H9 (cell line): ENCODE data around the gene FAM13A. TPM values are rescaled to one million over a fixed set of nuclear protein-coding genes. Genes with fewer than 3 reads are reported as not detected.

Source experiments
- DNase-seq: peaks from one replicate; pipeline ENCODE4 v3.0.0-alpha.2; 2017
- H2AFZ ChIP-seq: one replicate; pipeline ENCODE4 v1.6.1; 2013; ENCODE audit warnings: mild to moderate bottlenecking, low read length, control low read depth, moderate library complexity
- H2AK5ac ChIP-seq: 2 replicates; pipeline ENCODE4 v1.6.1; 2013; ENCODE audit warnings: low read length, control low read depth, mixed read lengths; ENCODE audit not compliant: insufficient read length
- H2BK120ac ChIP-seq: one replicate; pipeline ENCODE4 v1.6.1; 2013; ENCODE audit warnings: low read depth, mild to moderate bottlenecking, low read length, control low read depth, inconsistent platforms; ENCODE audit not compliant: poor library complexity, severe bottlenecking
- H2BK12ac ChIP-seq: 2 replicates; pipeline ENCODE4 v1.6.1; 2013; ENCODE audit warnings: low read length, control low read depth, mixed read lengths, low read depth; ENCODE audit not compliant: insufficient read length
- H2BK15ac ChIP-seq: 2 replicates; pipeline ENCODE4 v1.6.1; 2013; ENCODE audit warnings: low read depth, low read length, control low read depth
- H2BK20ac ChIP-seq: one replicate; pipeline ENCODE4 v1.6.1; 2013; ENCODE audit warnings: low read depth, mild to moderate bottlenecking, low read length, control low read depth, inconsistent platforms; ENCODE audit not compliant: poor library complexity, severe bottlenecking
- H2BK5ac ChIP-seq: 2 replicates; pipeline ENCODE4 v1.6.1; 2013; ENCODE audit warnings: low read length, control low read depth, mixed read lengths; ENCODE audit not compliant: insufficient read length
- H3K14ac ChIP-seq: 2 replicates; pipeline ENCODE4 v1.6.1; 2013; ENCODE audit warnings: low read length, control low read depth; ENCODE audit not compliant: insufficient read depth
- H3K18ac ChIP-seq: 2 replicates; pipeline ENCODE4 v1.6.1; 2013; ENCODE audit warnings: low read depth, mild to moderate bottlenecking, mixed read lengths, low read length, control low read depth; ENCODE audit not compliant: insufficient read length
- H3K23ac ChIP-seq: 2 replicates; pipeline ENCODE4 v1.6.1; 2013; ENCODE audit warnings: low read length, control low read depth, mixed read lengths, low read depth; ENCODE audit not compliant: insufficient read length
- H3K23me2 ChIP-seq: 2 replicates; pipeline ENCODE4 v1.6.1; 2013; ENCODE audit warnings: low read depth, mild to moderate bottlenecking, mixed read lengths, low read length, control low read depth; ENCODE audit not compliant: insufficient read length, poor library complexity, severe bottlenecking
- H3K27ac ChIP-seq: 2 replicates; pipeline ENCODE4 v1.5.1; 2013; ENCODE audit warnings: low read length, control low read depth, mixed read lengths, low read depth; ENCODE audit not compliant: insufficient read length
- H3K27me3 ChIP-seq: 2 replicates; pipeline ENCODE4 v1.6.1; 2013; ENCODE audit warnings: low read length, control low read depth, inconsistent platforms; ENCODE audit not compliant: insufficient read depth
- H3K4ac ChIP-seq: 2 replicates; pipeline ENCODE4 v1.6.1; 2013; ENCODE audit warnings: low read depth, mild to moderate bottlenecking, control low read depth, inconsistent platforms, low read length, moderate library complexity
- H3K4me1 ChIP-seq: 2 replicates; pipeline ENCODE4 v1.6.1; 2013; ENCODE audit warnings: low read length, control low read depth, inconsistent platforms; ENCODE audit not compliant: insufficient read depth
- H3K4me2 ChIP-seq: 2 replicates; pipeline ENCODE4 v1.6.1; 2013; ENCODE audit warnings: low read length, control low read depth, mixed read lengths; ENCODE audit not compliant: insufficient read length, insufficient read depth
- H3K56ac ChIP-seq: 2 replicates; pipeline ENCODE4 v1.6.1; 2013; ENCODE audit warnings: low read depth, mild to moderate bottlenecking, mixed read lengths, low read length, control low read depth; ENCODE audit not compliant: insufficient read length
- H3K79me1 ChIP-seq: 2 replicates; pipeline ENCODE4 v1.6.1; 2013; ENCODE audit warnings: low read depth, mild to moderate bottlenecking, moderate library complexity, low read length, control low read depth, inconsistent platforms; ENCODE audit not compliant: insufficient read depth, poor library complexity, severe bottlenecking
- H3K79me2 ChIP-seq: 2 replicates; pipeline ENCODE4 v1.6.1; 2013; ENCODE audit warnings: low read length, control low read depth, inconsistent platforms; ENCODE audit not compliant: insufficient read depth
- H3K9ac ChIP-seq: 2 replicates; pipeline ENCODE4 v1.6.1; 2013; ENCODE audit warnings: low read length, control low read depth, mixed read lengths; ENCODE audit not compliant: insufficient read length; ENCODE audit errors: extremely low read depth
- H3K9me3 ChIP-seq: one replicate; pipeline ENCODE4 v1.6.1; 2013; ENCODE audit warnings: low read depth, low read length, inconsistent platforms; ENCODE audit not compliant: control insufficient read depth
- H3T11ph ChIP-seq: one replicate; pipeline ENCODE4 v1.6.1; 2013; ENCODE audit warnings: mild to moderate bottlenecking, low read length, control low read depth, inconsistent platforms
- H4K20me1 ChIP-seq: one replicate; pipeline ENCODE4 v1.6.1; 2013; ENCODE audit not compliant: control insufficient read depth, insufficient read length, insufficient read depth
- H4K5ac ChIP-seq: 2 replicates; pipeline ENCODE4 v1.6.1; 2013; ENCODE audit warnings: low read depth, mild to moderate bottlenecking, mixed read lengths, low read length, control low read depth; ENCODE audit not compliant: insufficient read length
- H4K8ac ChIP-seq: replicated peaks from 2 replicates; pipeline ENCODE4 v1.6.1; 2013; ENCODE audit warnings: low read length, control low read depth, mixed read lengths, low read depth; ENCODE audit not compliant: insufficient read length
- H4K91ac ChIP-seq: 2 replicates; pipeline ENCODE4 v1.6.1; 2013; ENCODE audit warnings: low read depth, mild to moderate bottlenecking, moderate library complexity, mixed read lengths, low read length, control low read depth; ENCODE audit not compliant: insufficient read length
- H3K27ac Mint-ChIP-seq, 3 experiments: 2 replicates in 2 of 3; 3 replicates in 1 of 3; pipeline ENCODE4 v1.8.0; 2020 to 2021; ENCODE audit warnings: mixed read lengths in 3 of 3, mild to moderate bottlenecking in 1 of 3, moderate library complexity in 1 of 3
- H3K27me3 Mint-ChIP-seq: 2 replicates; pipeline ENCODE4 v1.8.0; 2021; ENCODE audit warnings: low read depth, mild to moderate bottlenecking, moderate library complexity, mixed read lengths
- H3K36me3 Mint-ChIP-seq, 3 experiments: 2 replicates in 2 of 3; 3 replicates in 1 of 3; pipeline ENCODE4 v1.8.0; 2020 to 2021; ENCODE audit warnings: low read depth in 3 of 3, mixed read lengths in 3 of 3; ENCODE audit not compliant: insufficient read depth in 1 of 3
- H3K4me1 Mint-ChIP-seq, 2 experiments: 2 replicates each; pipeline ENCODE4 v1.8.0; 2020; ENCODE audit warnings: mixed read lengths in 2 of 2
- H3K4me3 Mint-ChIP-seq, 2 experiments: 2 replicates in 1 of 2; 3 replicates in 1 of 2; pipeline ENCODE4 v1.8.0; 2020 to 2021; ENCODE audit warnings: mild to moderate bottlenecking in 2 of 2, mixed read lengths in 2 of 2, moderate library complexity in 1 of 2
- H3K9me3 Mint-ChIP-seq, 2 experiments: 2 replicates in 1 of 2; 3 replicates in 1 of 2; pipeline ENCODE4 v1.8.0; 2020; ENCODE audit warnings: mild to moderate bottlenecking in 2 of 2, mixed read lengths in 2 of 2, moderate library complexity in 1 of 2
- WGBS: extraction: QIAGEN DNeasy Blood & Tissue Kit; methylation state at CpG from one replicate; pipeline ENCODE4 v1.1.7; 2013; ENCODE audit warnings: missing lambda C conversion rate, low lambda C conversion rate, mixed read lengths; ENCODE audit not compliant: insufficient read length; ENCODE audit errors: extremely low coverage; 5-methylcytosine and 5-hydroxymethylcytosine counted together
- total RNA-seq: library from RNA; stranded (reverse); gene quantifications from 2 replicates; pipeline ENCODE4 v1.2.1, GENCODE V29; 2021
- TF ChIP-seq, protein P1 (sequence below): fragments of 200-600 bp; sonication (generic); conservative IDR thresholded peaks from 3 replicates; pipeline ENCODE4 v1.8.0; 2021; ENCODE audit warnings: antibody characterized with exemption, mild to moderate bottlenecking

FAM13A gene
- total RNA-seq, 1 experiment from 2014 or later: 12.7 TPM

DNA sequence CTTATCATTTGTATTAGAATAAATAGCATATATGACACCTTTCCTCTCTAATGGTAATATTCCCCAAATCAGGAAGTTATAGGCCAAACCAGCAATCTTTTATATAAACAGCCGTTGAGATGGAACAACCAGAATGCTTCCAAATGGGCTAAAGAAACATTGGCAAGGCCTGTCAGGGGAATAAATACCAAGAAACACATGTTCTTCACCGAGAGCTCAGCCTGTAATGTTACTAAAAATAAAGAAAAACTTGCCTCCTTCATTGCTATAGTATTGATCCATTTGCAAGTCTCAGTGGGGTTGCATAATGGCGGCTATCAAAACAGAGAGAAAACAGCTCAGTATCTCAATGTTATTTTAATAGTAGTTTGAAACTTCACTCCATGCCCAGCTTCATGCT, 104.9 kb downstream of the FAM13A start:
- H3K27me3 ChIP-seq: no peaks in the 10 kb centered on the region
- no peak overlapping the region for H3K56ac ChIP-seq
- no peak overlapping the region for H4K8ac ChIP-seq
- H3K9me3 Mint-ChIP-seq: no peaks in the 10 kb centered on the region
- TF ChIP-seq, protein P1, sequence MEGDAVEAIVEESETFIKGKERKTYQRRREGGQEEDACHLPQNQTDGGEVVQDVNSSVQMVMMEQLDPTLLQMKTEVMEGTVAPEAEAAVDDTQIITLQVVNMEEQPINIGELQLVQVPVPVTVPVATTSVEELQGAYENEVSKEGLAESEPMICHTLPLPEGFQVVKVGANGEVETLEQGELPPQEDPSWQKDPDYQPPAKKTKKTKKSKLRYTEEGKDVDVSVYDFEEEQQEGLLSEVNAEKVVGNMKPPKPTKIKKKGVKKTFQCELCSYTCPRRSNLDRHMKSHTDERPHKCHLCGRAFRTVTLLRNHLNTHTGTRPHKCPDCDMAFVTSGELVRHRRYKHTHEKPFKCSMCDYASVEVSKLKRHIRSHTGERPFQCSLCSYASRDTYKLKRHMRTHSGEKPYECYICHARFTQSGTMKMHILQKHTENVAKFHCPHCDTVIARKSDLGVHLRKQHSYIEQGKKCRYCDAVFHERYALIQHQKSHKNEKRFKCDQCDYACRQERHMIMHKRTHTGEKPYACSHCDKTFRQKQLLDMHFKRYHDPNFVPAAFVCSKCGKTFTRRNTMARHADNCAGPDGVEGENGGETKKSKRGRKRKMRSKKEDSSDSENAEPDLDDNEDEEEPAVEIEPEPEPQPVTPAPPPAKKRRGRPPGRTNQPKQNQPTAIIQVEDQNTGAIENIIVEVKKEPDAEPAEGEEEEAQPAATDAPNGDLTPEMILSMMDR: no peak
- no peak overlapping the region for H2BK20ac ChIP-seq
- H3K9me3 ChIP-seq: no peaks in the 10 kb centered on the region
- no peak overlapping the region for H3K14ac ChIP-seq
- no peak overlapping the region for H2BK5ac ChIP-seq
- no peak overlapping the region for H2BK15ac ChIP-seq
- H3K4me2 ChIP-seq: no peak overlapping the region
- no peaks in the 10 kb centered on the region for H3K27me3 Mint-ChIP-seq
- H3K4me3 Mint-ChIP-seq: no peak overlapping the region
- H3K36me3 Mint-ChIP-seq: peaks cover 2 to 5% (median 2%) of the 10 kb centered on the region in 3 experiments; a peak in 5 of 7 replicates
- no peaks in the 10 kb centered on the region for H4K20me1 ChIP-seq
- H3T11ph ChIP-seq: no peak overlapping the region
- no peak overlapping the region for H3K18ac ChIP-seq
- no peak overlapping the region for H3K9ac ChIP-seq
- no peak overlapping the region for H3K27ac ChIP-seq
- no peaks in the 10 kb centered on the region for H3K79me1 ChIP-seq
- H3K23me2 ChIP-seq: no peaks in the 10 kb centered on the region
- no CpG with 5 or more reads among the region's 3 CpGs for WGBS
- no peak overlapping the region for H2AFZ ChIP-seq
- H3K4me1 ChIP-seq: no peaks in the 10 kb centered on the region
- H3K79me2 ChIP-seq: no peaks in the 10 kb centered on the region
- H3K4ac ChIP-seq: no peak overlapping the region
- DNase-seq: no peak
- no peak overlapping the region for H4K91ac ChIP-seq
- no peak overlapping the region for H2BK120ac ChIP-seq
- no peak overlapping the region for H4K5ac ChIP-seq
- H3K27ac Mint-ChIP-seq: no peak overlapping the region
- H3K23ac ChIP-seq: no peak overlapping the region
- H3K4me1 Mint-ChIP-seq: peaks cover 0 to 5% of the 10 kb centered on the region in 2 experiments; a peak in 3 of 4 replicates
- no peak overlapping the region for H2AK5ac ChIP-seq
- H2BK12ac ChIP-seq: no peak overlapping the region
